ENCODE results near the gene ZNF684. TPM values are rescaled to one million over a fixed set of nuclear protein-coding genes. Genes with fewer than 3 reads are reported as not detected.
"Not testable (repeated sequence)": the region's sequence is repeated elsewhere in the genome, so short reads cannot be mapped to it uniquely, and the experiment has no call there.

The ZNF684 gene
- total and polyA plus RNA-seq, 4 donors: 6.8 to 11.5 (median 8.8) TPM

GRCh38 chr1:40563266-40563665, 31.8 kb downstream of the ZNF684 start:
- Histone ChIP-seq H3K27me3 (ENCODE audit: control insufficient read depth, insufficient read depth, low read length) (no peaks in the 10 kb centered on the region), H3K36me3 (ENCODE audit: control insufficient read depth, insufficient read depth, low read length) (no peaks in the 10 kb centered on the region), H3K9me3 (ENCODE audit: control insufficient read depth, insufficient read depth, low read length) (no peaks in the 10 kb centered on the region), H3K4me3 (ENCODE audit: low read depth, low read length) (no peak overlapping the region), H3K4me1 (ENCODE audit: control insufficient read depth, insufficient read depth, low read length) (no peaks in the 10 kb centered on the region), H3K27ac (ENCODE audit: low read depth, low read length) (no peak overlapping the region)
- 90% methylated on average over 3 of the region's 4 CpGs for WGBS (ENCODE audit: insufficient coverage)
- no peak for DNase-seq (ENCODE audit: low read depth in 4 of 6, low spot score in 6 of 6)

- no peak overlapping the region for H3K27ac ChIP-seq (ENCODE audit: low read depth, low read length)
- H3K27me3 ChIP-seq (ENCODE audit: control insufficient read depth, insufficient read depth, low read length): no peaks in the 10 kb centered on the region
- no peak for DNase-seq (ENCODE audit: low read depth in 4 of 6, low spot score in 6 of 6)
- H3K36me3 ChIP-seq (ENCODE audit: control insufficient read depth, insufficient read depth, low read length): no peaks in the 10 kb centered on the region
- WGBS (ENCODE audit: insufficient coverage): 30% methylated on average over 2 of the region's 3 CpGs
- H3K9me3 ChIP-seq (ENCODE audit: control insufficient read depth, insufficient read depth, low read length): no peaks in the 10 kb centered on the region
- no peak overlapping the region for H3K4me3 ChIP-seq (ENCODE audit: low read depth, low read length)
- H3K4me1 ChIP-seq (ENCODE audit: control insufficient read depth, insufficient read depth, low read length): no peaks in the 10 kb centered on the region
Observed at GRCh38 chr1:40564506-40564905, 33.1 kb downstream of the ZNF684 start.

DNA sequence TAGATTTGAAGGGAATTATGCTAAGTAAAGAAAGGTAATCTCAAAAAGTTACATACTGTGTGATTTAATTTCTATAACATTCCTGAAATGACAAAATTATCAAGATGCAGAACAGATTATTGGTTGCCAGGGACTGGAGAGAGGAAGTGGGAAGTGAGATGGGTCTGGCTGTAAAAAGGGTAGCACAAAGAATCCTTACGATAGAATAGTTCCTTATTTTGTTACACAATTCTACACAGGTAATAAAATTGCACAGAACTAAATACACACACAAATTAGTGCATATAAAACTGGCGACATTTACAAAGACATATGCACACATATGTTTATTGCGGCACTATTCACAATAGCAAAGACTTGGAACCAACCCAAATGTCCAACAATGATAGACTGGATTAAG, 33.5 kb downstream of the ZNF684 start:
- no peaks in the 10 kb centered on the region for H3K27me3 ChIP-seq (ENCODE audit: control insufficient read depth, insufficient read depth, low read length)
- H3K4me3 ChIP-seq (ENCODE audit: low read depth, low read length): no peak overlapping the region
- DNase-seq (ENCODE audit: low read depth in 4 of 6, low spot score in 6 of 6): no peak
- no peak overlapping the region for H3K27ac ChIP-seq (ENCODE audit: low read depth, low read length)
- H3K4me1 ChIP-seq (ENCODE audit: control insufficient read depth, insufficient read depth, low read length): no peaks in the 10 kb centered on the region
- no CpG with 5 or more reads among the region's 3 CpGs for WGBS (ENCODE audit: insufficient coverage)
- H3K9me3 ChIP-seq (ENCODE audit: control insufficient read depth, insufficient read depth, low read length): no peaks in the 10 kb centered on the region
- no peaks in the 10 kb centered on the region for H3K36me3 ChIP-seq (ENCODE audit: control insufficient read depth, insufficient read depth, low read length)

GRCh38 chr1:40567825-40568224, 36.4 kb downstream of the ZNF684 start:
- Histone ChIP-seq H3K9me3 (ENCODE audit: control insufficient read depth, insufficient read depth, low read length) (no peaks in the 10 kb centered on the region), H3K27me3 (ENCODE audit: control insufficient read depth, insufficient read depth, low read length) (no peaks in the 10 kb centered on the region), H3K27ac (ENCODE audit: low read depth, low read length) (no peak overlapping the region), H3K36me3 (ENCODE audit: control insufficient read depth, insufficient read depth, low read length) (no peaks in the 10 kb centered on the region), H3K4me3 (ENCODE audit: low read depth, low read length) (no peak overlapping the region), H3K4me1 (ENCODE audit: control insufficient read depth, insufficient read depth, low read length) (no peaks in the 10 kb centered on the region)
- WGBS (ENCODE audit: insufficient coverage): no CpG with 5 or more reads among the region's 1 CpG
- no peak for DNase-seq (ENCODE audit: low read depth in 4 of 6, low spot score in 6 of 6)

DNA sequence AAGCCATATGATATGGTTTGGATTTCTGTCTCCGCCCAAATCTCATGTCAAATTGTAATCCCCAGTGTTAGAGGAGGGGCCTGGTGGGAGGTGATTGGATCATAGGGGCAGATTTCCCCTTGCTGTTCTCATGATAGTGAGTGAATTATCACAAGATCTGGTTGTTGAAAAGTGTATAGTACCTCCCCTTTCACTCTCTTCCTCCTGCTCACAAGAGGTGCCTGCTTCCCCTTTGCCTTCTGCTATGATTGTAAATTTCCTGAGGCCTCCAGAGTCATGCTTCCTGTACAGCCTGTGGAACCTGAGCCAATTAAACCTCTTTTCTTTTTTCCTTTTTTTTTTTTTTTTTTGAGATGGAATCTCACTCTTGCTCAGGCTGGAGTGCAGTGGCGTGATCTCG, 43.4 kb downstream of the ZNF684 start:
- DNase-seq (ENCODE audit: low read depth in 4 of 6, low spot score in 6 of 6); H3K4me3 ChIP-seq (ENCODE audit: low read depth, low read length); H3K27ac ChIP-seq (ENCODE audit: low read depth, low read length); H3K36me3 ChIP-seq (ENCODE audit: control insufficient read depth, insufficient read depth, low read length); H3K9me3 ChIP-seq (ENCODE audit: control insufficient read depth, insufficient read depth, low read length); H3K4me1 ChIP-seq (ENCODE audit: control insufficient read depth, insufficient read depth, low read length); H3K27me3 ChIP-seq (ENCODE audit: control insufficient read depth, insufficient read depth, low read length): not testable (repeated sequence)
- no CpG with 5 or more reads among the region's 3 CpGs for WGBS (ENCODE audit: insufficient coverage)

DNA sequence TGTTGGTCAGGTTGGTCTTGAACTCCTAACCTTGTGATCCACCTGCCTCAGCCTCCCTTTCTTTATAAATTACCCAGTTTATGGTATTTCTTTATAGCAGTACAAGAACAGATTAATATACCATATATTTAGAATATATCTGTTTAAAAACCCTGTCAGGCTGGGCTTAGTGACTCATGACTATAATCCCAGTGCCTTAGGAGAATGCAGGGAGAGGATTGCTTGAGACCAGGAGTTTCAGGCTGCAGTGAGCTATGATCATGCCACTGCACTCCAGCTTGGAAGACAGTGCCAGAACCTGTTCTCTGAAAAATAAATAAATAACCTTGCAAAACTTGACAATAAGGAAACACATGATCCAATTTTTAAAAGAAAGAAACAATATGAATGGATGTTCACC, 43.9 kb downstream of the ZNF684 start:
- no peak overlapping the region for H3K27ac ChIP-seq (ENCODE audit: low read depth, low read length)
- H3K4me3 ChIP-seq (ENCODE audit: low read depth, low read length): no peak overlapping the region
- no peak for DNase-seq (ENCODE audit: low read depth in 4 of 6, low spot score in 6 of 6)
- H3K4me1 ChIP-seq (ENCODE audit: control insufficient read depth, insufficient read depth, low read length): no peaks in the 10 kb centered on the region
- no peaks in the 10 kb centered on the region for H3K36me3 ChIP-seq (ENCODE audit: control insufficient read depth, insufficient read depth, low read length)
- no peaks in the 10 kb centered on the region for H3K9me3 ChIP-seq (ENCODE audit: control insufficient read depth, insufficient read depth, low read length)
- no peaks in the 10 kb centered on the region for H3K27me3 ChIP-seq (ENCODE audit: control insufficient read depth, insufficient read depth, low read length)

DNA sequence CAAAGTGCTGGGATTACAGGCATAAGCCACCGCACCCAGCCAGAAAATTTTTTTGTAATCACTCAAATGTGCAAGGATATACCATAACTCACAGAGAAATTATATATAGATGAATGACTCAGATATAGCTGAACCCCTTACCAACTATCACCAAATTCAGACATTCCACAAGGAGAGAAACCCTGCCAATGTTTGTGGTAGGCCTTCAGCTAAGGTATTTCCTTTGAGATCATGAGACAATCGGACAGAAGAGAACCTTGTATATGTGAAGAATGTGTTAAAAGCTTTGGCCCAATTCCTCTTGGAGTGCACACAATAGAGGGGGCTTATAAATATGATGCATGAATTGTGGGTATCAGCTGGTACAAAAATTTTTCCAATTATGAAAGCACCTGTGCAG, 50.7 kb downstream of the ZNF684 start:
- WGBS (ENCODE audit: insufficient coverage): 80% methylated on average over 1 of the region's 2 CpGs
- H3K27ac ChIP-seq (ENCODE audit: low read depth, low read length): no peak overlapping the region
- no peaks in the 10 kb centered on the region for H3K36me3 ChIP-seq (ENCODE audit: control insufficient read depth, insufficient read depth, low read length)
- no peaks in the 10 kb centered on the region for H3K4me1 ChIP-seq (ENCODE audit: control insufficient read depth, insufficient read depth, low read length)
- no peak overlapping the region for H3K4me3 ChIP-seq (ENCODE audit: low read depth, low read length)
- no peaks in the 10 kb centered on the region for H3K27me3 ChIP-seq (ENCODE audit: control insufficient read depth, insufficient read depth, low read length)
- H3K9me3 ChIP-seq (ENCODE audit: control insufficient read depth, insufficient read depth, low read length): no peaks in the 10 kb centered on the region
- no peak for DNase-seq (ENCODE audit: low read depth in 4 of 6, low spot score in 6 of 6)

DNA sequence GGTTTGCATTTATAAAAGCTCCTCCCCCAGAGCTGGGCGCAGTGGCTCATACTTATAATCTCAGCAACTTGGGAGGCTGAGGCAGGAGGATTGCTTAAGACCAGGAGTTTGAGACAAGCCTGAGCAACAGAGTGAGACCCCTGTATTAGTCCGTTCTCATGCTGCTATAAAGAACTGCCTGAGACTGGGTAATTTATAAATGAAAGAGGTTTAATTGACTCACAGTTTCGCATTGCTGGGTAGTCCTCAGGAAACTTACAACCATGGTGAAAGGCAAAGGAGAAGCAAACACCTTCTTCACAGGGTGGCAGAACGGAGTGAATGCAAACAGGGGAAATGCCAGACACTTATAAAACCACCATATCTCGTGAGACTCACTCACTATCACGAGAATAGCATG, 52.5 kb downstream of the ZNF684 start:
- Histone ChIP-seq H3K36me3 (ENCODE audit: control insufficient read depth, insufficient read depth, low read length) (no peaks in the 10 kb centered on the region), H3K9me3 (ENCODE audit: control insufficient read depth, insufficient read depth, low read length) (no peaks in the 10 kb centered on the region), H3K4me3 (ENCODE audit: low read depth, low read length) (no peak overlapping the region), H3K4me1 (ENCODE audit: control insufficient read depth, insufficient read depth, low read length) (no peaks in the 10 kb centered on the region), H3K27ac (ENCODE audit: low read depth, low read length) (no peak overlapping the region), H3K27me3 (ENCODE audit: control insufficient read depth, insufficient read depth, low read length) (no peaks in the 10 kb centered on the region)
- WGBS (ENCODE audit: insufficient coverage): 63% methylated on average over 1 of the region's 6 CpGs
- no peak for DNase-seq (ENCODE audit: low read depth in 4 of 6, low spot score in 6 of 6)

- Histone ChIP-seq H3K27me3 (ENCODE audit: control insufficient read depth, insufficient read depth, low read length) (no peaks in the 10 kb centered on the region), H3K4me1 (ENCODE audit: control insufficient read depth, insufficient read depth, low read length) (no peaks in the 10 kb centered on the region), H3K9me3 (ENCODE audit: control insufficient read depth, insufficient read depth, low read length) (no peaks in the 10 kb centered on the region), H3K27ac (ENCODE audit: low read depth, low read length) (no peak overlapping the region), H3K36me3 (ENCODE audit: control insufficient read depth, insufficient read depth, low read length) (no peaks in the 10 kb centered on the region), H3K4me3 (ENCODE audit: low read depth, low read length) (no peak overlapping the region)
- DNase-seq (ENCODE audit: low read depth in 4 of 6, low spot score in 6 of 6): peak in 1 of 6 donors; percentile 62
- whole genome bisulfite sequencing (ENCODE audit: insufficient coverage): 60% methylated on average over 1 of the region's 2 CpGs
Observed at GRCh38 chr1:40588586-40588985, 57.1 kb downstream of the ZNF684 start.

DNA sequence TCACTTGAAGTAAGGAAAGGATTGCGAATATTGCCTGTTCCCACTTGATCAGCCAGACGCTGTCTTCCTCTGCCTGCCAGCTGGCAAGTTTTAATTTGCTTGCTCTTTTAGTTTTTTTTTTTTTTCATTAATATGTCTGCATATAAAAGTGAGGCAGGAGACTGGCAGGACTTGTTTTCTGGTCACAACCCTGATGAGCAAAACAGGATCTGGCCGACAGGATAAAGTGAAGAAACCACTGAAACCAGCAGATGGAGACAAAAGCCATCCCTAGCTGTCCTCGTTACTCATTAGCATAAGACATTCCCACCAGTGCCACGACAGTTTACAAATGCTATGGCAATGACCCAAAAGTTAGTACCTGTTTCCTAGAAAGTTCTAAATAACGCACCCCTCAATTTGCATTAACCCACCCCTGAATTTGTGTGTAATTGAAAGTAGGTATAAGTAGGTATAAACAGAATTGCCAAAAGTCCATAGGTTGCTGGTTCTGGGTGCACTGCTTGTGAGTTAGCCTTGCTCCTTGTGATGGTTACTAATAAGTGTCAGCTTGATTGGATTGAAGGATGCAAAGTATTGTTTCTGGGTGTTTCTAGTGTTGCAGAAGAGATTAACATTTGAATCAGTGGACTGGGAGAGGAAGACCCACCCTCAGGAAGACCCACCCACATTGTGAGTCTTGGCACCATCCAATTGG, 60.8 kb downstream of the ZNF684 start:
- peak in 5 of 6 donors; percentile 22 to 87 (median 28) for DNase-seq (ENCODE audit: low read depth in 4 of 6, low spot score in 6 of 6)
- WGBS (ENCODE audit: insufficient coverage): 0% methylated on average over 1 of the region's 6 CpGs
- H3K36me3 ChIP-seq (ENCODE audit: control insufficient read depth, insufficient read depth, low read length): no peaks in the 10 kb centered on the region
- no peaks in the 10 kb centered on the region for H3K4me1 ChIP-seq (ENCODE audit: control insufficient read depth, insufficient read depth, low read length)
- no peaks in the 10 kb centered on the region for H3K9me3 ChIP-seq (ENCODE audit: control insufficient read depth, insufficient read depth, low read length)
- no peak overlapping the region for H3K27ac ChIP-seq (ENCODE audit: low read depth, low read length)
- no peak overlapping the region for H3K4me3 ChIP-seq (ENCODE audit: low read depth, low read length)
- H3K27me3 ChIP-seq (ENCODE audit: control insufficient read depth, insufficient read depth, low read length): no peaks in the 10 kb centered on the region

Measured in spinal cord (tissue), 10 donors.